ENCODE measurements around the gene UBASH3B.

UBASH3B gene

DNA sequence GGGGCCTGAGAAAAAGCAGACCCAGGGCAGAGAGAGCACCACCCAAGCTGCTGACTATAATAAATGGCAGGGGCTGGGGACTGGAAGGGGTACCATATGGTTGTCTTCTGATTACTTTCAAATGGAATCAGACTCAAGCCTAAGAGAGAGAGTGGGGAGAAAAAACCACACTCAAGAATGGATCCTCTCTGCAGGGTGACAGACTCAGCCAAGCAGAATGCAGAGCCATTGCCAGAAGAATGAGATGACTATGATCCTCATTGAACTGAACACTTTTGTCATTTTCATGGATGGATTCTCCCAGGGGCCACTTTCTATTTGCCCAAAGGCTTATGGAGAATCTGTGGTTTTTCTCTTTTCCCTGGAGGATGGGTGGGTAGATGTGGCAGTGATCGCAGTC is 8.7 kb downstream of the UBASH3B start:
- TF ChIP-seq, protein P1, sequence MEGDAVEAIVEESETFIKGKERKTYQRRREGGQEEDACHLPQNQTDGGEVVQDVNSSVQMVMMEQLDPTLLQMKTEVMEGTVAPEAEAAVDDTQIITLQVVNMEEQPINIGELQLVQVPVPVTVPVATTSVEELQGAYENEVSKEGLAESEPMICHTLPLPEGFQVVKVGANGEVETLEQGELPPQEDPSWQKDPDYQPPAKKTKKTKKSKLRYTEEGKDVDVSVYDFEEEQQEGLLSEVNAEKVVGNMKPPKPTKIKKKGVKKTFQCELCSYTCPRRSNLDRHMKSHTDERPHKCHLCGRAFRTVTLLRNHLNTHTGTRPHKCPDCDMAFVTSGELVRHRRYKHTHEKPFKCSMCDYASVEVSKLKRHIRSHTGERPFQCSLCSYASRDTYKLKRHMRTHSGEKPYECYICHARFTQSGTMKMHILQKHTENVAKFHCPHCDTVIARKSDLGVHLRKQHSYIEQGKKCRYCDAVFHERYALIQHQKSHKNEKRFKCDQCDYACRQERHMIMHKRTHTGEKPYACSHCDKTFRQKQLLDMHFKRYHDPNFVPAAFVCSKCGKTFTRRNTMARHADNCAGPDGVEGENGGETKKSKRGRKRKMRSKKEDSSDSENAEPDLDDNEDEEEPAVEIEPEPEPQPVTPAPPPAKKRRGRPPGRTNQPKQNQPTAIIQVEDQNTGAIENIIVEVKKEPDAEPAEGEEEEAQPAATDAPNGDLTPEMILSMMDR (IDR thresholded peaks at IDR 0.05; ENCODE audit: low read depth, low read length, missing control alignments), result no peak
- no peak for DNase-seq (ENCODE audit: low read depth)
- in situ Hi-C loops (cut with HindIII; ENCODE audit: low sequenced_read_pairs), result no loop called here
- H3K4me3 ChIP-seq (ENCODE audit: low read depth, low read length), result no peak overlapping the region

DNA sequence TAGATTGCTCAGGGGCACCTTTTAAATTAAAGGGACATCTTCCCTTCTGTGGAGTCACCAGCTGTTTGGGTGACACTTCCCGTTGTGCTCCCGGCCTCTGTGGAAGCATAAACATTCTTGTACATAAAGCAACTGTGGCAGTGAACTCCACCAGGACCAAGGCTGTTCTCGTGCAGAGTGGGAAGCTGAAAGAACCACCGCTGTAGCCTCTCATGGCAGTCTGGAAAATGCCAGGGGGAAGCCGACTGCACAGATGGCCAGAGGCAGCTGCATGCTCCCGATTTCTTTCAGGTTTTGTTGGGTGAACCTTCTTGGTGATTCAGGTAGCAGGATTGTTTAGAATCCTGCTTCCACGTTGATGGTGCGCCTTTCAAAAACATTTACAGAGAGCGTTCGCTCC is 10.3 kb downstream of the UBASH3B start:
- no peak for DNase-seq (ENCODE audit: low read depth)
- no peak overlapping the region for H3K4me3 ChIP-seq (ENCODE audit: low read depth, low read length)
- in situ Hi-C loops (cut with HindIII; ENCODE audit: low sequenced_read_pairs), result loop anchor here (5.0 kb wide), 2 partner anchors 51 to 91 kb away; no protein-coding TSS in a partner anchor
- TF ChIP-seq, protein P1 (IDR thresholded peaks at IDR 0.05; ENCODE audit: low read depth, low read length, missing control alignments), result no peak

- DNase-seq (ENCODE audit: low read depth), result no peak
- in situ Hi-C loops (cut with HindIII; ENCODE audit: low sequenced_read_pairs), result loop anchor here (5.0 kb wide), 2 partner anchors 51 to 91 kb away; no protein-coding TSS in a partner anchor
- TF ChIP-seq, protein P1 (IDR thresholded peaks at IDR 0.05; ENCODE audit: low read depth, low read length, missing control alignments), result no peak
- no peak overlapping the region for H3K4me3 ChIP-seq (ENCODE audit: low read depth, low read length)
Observed at GRCh38 chr11:122666743-122667142, 11.2 kb downstream of the UBASH3B start.

DNA sequence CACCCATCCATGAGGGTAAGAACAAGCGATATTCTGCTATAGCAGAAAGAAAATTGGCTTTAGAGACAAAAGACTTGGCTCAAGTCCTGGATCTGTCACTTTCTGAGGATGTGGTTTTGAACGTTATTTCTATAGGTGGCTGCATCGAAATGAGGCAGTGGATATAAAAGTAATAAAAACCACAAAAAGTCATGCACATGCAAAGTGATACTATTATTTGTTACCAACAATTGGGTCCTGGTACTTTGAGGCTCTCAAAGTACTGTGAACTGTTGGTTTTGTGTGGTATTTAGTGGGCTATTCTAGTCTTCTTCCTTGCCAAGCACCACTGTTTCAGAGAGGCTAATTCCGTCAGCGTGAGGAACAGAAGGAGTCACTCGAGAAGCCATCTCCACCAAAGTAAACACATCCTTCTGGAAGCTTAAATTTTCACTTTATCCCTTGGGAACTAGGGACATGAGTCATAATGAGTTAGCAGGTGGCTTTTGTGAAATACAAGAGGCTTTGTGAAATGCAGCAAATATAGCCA is 13.1 kb downstream of the UBASH3B start:
- H3K4me3 ChIP-seq (ENCODE audit: low read depth, low read length), result no peak overlapping the region
- peak; percentile 63 for DNase-seq (ENCODE audit: low read depth)
- in situ Hi-C loops (cut with HindIII; ENCODE audit: low sequenced_read_pairs), result loop anchor here (5.0 kb wide), 2 partner anchors 49 to 89 kb away; no protein-coding TSS in a partner anchor
- TF ChIP-seq, protein P1 (IDR thresholded peaks at IDR 0.05; ENCODE audit: low read depth, low read length, missing control alignments), result no peak

DNA sequence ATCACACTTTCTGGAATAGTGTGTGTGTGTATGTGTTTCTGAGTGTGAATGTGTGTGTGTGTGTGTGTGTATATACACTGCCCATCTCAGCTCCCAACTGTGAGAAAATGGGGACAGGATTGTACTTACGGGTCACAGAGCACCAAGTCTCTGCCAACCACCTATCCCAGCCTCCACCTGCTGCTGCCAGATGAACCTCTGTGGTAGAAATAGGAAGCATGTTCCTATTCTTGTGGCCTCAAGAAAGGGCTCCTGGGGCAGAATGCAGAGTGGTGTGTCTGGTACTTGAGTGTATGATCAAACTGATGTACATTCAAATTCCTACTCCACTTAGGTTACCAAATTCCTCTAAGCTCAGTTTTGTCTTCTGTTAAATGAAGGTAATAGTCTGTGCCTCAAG is 14.6 kb downstream of the UBASH3B start:
- DNase-seq (ENCODE audit: low read depth), result no peak
- in situ Hi-C loops (cut with HindIII; ENCODE audit: low sequenced_read_pairs), result no loop called here

GRCh38 chr11:122671400-122671891 is 15.9 kb downstream of the UBASH3B start:
- TF ChIP-seq, protein P1 (IDR thresholded peaks at IDR 0.05; ENCODE audit: low read depth, low read length, missing control alignments), result no peak
- in situ Hi-C loops (cut with HindIII; ENCODE audit: low sequenced_read_pairs), result no loop called here
- DNase-seq (ENCODE audit: low read depth), result no peak
- no peak overlapping the region for H3K4me3 ChIP-seq (ENCODE audit: low read depth, low read length)

More for the DNA sequence above, 14.6 kb downstream of the UBASH3B start:
- TF ChIP-seq, protein P1 (IDR thresholded peaks at IDR 0.05; ENCODE audit: low read depth, low read length, missing control alignments), result no peak
- no peak overlapping the region for H3K4me3 ChIP-seq (ENCODE audit: low read depth, low read length)
